HG02973 (cell line): ENCODE results near the gene TTC34.

Experiments used
- ATAC-seq: cut with Tn5 transposase; IDR thresholded peaks from one replicate; pipeline ENCODE4 v1.9.1; 2021; ENCODE audit warnings: moderate library complexity; ENCODE audit not compliant: unreplicated experiment

TTC34 gene

DNA sequence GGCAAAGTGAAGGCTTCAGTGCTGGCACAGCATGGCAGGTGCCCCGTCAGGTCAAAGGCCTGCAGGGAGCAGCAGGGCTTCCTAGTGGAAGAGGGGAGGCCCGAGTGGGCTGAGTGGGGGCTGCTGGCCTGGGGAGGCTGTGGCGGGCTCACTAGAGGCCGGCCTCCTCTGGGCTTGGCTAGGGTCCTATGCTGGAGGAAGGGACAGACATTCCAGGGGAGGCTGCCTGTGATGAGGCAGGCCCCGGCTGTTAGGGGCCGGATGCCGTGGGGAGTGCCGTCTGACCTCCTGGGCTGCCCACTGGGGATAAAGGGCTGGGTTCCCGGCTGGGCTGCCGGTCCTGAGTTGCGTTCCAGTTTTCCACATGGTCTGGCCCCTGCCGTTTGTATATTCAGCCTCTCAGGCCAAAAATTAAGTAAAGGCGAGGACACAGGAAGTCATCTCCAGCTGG is 193.8 kb downstream of the TTC34 start:
- ATAC-seq: no peak

DNA sequence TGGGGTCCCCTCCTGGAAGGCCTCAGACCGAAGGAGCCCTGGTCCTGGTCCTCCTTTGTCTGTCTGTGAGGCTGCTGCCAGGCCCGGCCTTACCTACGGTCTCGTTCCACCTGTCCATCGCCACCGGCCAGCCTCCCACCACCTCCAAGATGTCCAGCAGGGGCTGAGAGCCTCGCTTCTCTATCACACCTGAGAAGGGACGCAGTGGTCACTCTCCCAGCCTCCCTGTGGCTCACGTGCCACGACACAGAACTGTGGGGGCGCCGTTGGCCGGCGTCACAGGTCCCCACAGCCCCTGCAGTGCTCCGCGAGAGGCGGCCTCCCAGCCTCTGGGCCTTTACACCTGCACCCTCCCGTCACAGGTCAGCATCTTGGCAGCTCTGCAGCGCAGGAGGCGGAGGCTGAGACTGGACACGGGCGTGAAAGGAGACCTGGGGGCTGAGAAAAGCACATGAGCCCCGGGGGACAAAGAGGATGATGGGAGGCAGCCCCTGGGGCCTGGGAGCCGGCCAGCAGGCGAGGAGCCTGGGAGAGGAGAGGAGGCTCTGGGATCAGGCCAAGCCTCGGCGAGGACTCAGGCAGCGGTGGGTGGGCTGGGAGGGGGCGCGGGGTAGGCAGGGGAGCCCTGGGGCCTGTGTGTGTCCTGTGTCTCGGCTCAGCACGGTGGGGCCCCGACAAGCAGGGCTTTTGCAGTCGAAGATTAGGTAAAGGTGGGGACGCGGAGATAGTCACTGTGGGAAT is 194.4 kb downstream of the TTC34 start:
- no peak for ATAC-seq

DNA sequence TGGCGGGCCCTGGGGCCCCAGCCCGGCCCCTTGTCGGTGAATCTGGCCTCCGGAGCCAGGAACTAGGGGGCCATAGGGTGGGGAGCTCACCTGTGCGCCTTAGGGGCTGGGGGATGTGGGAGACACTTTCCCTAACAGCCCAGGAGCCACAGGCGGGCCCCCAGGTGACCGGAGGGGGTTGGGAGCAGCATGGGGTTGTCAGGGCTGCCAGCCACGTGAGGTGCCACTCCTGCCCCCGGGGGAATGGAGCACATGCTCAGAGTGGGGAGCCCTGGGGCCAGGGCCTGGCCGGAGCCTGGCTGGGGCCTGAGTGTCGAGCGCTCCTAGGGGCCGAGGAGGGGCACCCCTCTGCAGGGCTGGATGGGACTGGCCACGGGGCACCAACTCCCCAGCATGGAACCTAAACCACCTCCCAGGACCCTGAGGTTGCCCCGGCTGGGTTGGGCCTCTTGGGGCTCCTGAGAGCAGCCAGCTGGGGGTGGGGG is 195.1 kb downstream of the TTC34 start:
- ATAC-seq: no peak

DNA sequence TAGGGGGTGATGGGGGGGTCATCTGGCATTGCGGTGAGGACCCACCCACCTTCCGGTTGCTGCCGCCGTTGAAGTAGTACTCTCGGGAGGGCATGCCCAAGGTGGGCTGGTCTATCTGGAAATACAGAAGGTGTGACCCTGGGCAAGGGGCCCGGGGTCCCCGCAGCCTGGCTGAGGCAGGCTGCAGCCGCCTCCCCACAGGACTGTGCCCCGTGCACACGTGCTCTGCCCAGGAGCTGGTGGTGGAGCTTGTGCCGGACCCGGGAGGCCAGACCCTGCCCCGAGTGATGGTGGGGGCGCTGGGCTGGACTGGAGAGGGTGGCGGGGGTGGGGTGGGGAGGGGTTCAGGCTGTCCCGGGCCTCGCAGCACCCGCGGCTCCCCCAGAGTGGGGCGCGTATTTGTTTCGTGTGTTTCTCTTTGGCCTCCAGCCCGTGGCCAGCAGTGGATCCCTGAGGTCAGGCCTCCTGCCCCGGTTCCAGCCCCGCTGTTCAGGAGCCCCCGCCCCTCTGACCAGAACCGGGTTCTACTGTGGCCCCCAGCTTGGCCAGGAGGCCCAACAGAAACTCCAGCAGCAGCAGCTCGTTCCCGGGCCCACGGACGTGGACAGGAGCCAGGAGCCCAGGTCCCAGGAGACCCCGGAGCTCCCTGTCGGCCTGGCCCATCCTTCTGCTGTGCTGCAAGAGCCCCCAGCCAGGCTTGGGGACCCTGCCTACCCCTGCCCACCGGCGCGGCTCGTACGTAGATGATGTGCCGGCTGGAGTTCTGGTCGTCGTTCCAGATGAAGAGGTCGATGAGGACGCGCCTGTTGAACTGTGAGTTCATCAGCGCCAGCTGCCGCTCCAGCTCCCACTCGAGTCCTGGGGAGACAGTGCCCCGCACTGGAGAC is 195.7 kb downstream of the TTC34 start:
- ATAC-seq: no peak

DNA sequence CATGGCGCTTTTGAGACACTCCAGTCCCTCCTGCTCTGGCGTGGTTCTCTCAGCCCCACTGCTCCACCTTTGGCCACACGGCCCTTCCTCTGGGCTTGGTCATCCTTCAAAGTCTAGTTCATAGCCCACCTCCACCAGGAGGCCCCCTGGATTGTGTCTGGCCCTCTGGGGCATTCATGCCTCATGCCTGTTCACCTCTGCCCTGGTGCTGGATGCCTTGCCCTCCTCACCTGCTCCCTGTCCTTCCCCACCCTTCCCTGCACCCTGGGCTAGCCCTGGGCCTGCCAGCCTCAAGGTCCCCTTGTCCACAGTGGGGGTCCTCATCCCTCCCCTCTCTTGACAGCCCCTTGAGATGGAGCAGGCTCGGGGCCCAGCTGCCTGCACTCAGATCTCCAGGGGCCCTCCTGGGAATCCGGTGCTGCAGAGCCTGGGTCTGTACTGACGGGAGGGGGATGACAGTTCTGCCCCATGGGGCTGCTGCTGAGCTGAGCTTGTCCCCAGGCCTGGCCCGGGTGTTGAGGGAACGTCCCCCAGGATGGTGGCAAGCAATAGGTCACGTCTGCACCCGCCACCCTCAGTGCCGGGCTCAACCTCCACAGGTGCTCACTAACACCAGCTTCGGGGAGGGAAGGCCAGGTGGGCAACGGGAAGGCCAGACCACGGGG is 196.5 kb downstream of the TTC34 start:
- ATAC-seq: no peak

DNA sequence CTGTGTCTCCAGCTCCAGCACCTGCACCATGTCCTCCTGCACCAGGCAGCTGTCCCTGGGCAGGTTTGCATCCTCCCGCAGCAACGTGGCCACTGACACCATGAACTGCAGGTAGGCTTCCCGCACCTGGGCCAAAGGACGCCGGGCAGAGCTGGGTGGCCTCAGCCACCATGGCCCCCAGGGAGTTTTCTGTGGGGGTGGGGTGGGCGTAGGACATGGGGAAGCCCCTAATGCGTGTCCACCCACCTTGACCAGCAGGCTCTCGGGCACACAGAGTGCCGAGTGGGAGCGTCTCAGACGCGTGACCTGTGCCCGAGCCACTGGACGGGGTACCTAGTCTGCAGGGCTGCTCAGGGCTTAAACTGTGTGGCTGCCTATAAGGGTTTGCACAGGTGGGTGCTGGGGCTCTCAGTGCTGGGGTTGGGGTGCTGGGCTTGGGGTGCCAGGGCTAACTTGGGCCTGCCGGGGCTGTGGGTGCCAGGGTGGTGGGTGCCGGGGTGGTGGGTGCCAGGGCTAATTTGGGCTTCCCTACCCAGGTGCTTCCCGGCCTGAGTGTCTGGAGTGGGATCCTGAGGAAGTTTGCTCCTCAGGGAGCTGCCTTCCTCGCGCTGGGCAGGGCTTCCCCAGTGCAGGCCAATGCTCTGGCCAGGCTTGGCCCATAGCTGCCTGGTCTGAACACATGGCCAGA is 197.2 kb downstream of the TTC34 start:
- no peak for ATAC-seq

DNA sequence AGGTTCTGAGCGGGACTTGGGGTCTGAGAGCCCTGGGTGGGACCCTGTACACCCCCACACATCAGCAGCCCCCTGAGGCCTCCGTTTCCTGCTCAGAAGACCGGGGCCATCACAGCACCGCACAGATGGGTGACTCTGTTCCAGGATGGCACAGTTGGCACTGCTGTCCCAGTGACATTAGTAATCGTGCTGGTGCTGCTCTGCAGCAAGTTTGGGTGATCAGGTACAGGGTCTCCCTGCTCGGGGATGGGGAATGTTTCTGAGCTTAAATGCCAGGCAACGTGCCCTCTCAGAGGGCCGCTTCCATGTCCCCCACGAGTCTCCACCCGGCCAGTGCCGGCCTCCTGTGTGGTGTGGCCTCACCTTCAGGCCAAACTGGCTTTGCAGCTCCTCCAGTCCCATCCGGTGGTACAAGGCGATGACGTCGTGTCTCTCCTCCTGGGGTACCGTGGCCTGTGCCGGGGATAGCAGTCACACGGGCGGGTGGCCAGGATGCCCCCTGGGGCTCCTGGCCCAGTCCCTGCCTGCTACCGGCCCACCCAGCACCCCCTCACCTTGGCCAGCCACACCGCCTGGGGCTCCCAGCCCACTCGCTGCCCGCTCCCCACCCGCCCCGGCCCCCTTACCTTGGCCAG is 197.9 kb downstream of the TTC34 start:
- ATAC-seq: no peak

DNA sequence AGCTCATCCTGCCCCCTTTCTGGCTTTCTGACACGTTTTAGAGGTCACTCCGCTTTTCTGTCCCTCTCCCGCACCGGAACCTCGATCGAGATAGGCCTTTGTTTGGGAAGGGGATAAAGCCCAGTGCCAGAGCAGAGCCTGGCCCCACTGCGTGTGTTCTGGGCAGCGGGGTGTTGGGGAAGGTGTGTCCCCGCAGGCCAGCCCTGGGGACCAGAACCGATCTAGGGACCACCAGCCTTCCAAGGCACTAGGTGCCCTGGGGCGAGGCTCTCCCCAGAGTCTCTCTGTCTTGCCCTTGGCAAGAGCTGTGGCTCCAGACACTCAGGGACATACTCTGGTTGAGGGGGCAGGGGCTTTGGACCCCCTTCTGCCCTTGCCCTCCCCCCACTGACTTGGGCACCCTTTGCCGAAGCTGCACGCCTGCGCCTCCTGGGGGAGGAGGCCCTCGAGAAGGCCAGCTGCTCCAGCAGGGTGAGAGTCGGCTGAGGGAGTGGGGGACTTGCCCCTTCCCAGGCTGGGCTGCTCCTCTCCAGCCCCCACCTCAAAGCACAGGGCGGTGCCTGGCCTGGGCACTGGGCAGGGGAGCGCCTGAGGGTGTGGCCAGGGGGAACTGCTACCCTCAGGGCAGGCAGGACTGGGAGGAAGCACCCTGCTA is 198.5 kb downstream of the TTC34 start:
- ATAC-seq: no peak

DNA sequence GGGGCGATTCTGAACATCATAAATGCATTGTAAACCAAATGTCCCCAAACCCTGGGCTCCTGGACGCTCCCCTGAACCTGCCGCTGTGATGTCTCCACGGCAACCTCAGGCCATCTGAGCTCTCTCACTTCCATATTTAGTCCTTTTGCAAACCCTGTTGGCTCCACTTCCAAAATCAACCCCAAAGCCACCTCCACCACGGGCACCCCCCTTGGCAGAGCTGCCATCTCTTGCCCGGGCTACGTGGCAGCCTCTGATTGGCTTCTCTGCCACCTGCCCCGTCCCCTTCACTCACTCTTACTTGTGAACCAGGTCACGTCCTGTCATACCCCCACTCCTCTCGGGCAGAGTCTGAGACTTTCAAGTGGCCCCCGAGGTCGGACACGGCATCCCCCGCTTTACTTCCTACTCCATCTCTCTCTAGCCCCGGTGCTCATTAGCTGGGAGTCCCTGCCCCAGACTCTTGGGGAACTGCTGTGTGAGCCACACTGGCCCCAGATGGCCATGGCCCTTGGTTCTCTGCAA is 199.1 kb downstream of the TTC34 start:
- ATAC-seq: no peak

DNA sequence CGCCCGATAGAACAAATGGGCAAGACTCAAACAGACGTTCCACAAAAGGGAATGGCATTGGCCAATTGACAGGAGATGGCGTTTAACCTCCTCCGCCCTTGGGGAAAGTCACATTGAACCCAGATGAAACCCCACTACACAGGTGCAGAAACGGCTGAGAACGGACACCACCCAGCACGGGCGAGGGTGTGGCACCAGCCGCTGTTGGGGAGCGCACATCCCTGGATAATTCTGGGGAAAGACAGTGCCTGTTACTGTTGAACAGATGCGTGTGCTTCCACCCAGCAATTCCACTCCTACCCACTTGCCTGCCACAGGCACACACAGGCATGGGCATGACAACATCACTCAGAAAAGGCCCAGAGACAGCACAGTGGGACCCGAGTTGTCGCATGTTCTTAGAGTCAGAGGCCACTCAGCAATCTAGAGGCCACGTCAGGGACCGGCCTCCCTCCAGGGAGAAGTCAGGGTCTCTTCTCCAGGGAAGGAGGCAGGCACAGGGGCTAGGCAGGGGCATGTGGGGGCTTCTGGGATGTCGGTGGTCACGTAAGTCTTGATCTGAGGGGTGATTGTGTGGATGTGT is 199.7 kb downstream of the TTC34 start:
- no peak for ATAC-seq

DNA sequence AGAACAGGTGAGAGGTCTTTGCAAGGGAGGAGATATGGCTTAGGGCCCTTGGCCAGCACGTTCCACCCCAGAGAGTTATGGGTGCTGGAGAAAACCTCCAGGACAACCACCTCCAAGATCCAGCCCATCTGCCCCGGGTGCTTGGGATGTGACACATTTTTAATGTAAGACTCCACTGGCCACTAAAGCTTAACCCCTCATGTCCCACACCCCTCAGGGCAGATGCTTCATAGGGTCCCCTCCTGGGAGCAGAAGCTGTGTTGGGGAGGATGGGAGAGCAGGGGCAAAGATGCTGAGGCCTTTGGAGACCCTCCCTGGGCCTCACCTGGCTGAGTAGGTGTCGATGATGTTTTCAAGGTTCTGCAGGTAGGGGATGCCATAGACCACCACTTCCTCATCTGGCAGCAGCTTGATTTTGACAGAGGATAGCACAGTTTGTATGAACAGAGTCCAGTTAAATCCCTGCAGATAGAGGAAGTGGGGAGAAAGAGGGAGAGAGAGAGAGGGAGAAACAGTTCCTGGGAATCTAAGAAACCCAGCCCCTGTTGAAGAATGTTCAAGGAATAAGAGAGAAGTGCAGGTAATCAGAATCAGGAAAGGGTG is 203.1 kb downstream of the TTC34 start:
- no peak for ATAC-seq

DNA sequence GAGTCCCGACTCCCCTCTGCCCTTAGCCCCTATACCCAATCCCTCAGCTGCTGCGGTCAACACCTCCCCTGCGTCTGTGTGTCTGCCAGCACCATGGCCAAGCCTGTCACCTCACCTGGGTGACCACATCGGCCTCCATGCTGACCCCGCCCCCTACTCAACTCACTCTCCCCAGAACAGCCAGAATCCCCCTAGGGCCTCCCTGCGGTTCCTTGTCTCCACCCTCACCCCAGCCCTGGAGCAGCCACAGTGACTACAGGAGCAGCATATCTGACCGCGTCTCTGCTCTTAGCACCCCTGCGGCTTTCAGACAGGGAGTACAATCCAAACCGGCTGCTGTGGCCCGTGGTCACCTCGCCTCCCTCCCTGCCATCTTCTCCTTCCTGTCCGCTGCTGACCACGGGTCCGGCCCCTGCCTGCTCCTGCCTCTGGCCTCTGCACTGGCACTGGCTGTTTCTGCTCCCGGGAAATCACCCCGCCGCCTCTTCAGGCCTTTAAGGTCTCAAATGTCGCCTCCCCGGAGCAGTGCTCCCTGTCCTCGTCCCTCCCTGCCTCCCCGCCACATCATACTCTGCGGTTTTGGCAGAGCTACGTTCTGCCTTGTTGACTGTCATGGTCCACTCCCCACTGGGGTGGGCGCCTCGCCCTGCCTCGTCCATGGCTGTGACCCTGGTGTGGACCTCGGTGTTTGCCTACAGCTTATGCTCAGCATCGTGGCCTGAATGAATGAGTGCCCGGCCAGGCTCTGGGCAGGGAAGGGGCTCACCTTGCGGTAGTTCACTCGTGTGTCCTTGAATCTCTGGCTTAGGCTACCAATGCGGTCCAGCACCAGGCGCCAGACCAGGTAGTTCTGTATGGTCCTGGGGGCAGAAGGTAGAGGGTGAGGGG is 203.8 kb downstream of the TTC34 start:
- no peak for ATAC-seq

DNA sequence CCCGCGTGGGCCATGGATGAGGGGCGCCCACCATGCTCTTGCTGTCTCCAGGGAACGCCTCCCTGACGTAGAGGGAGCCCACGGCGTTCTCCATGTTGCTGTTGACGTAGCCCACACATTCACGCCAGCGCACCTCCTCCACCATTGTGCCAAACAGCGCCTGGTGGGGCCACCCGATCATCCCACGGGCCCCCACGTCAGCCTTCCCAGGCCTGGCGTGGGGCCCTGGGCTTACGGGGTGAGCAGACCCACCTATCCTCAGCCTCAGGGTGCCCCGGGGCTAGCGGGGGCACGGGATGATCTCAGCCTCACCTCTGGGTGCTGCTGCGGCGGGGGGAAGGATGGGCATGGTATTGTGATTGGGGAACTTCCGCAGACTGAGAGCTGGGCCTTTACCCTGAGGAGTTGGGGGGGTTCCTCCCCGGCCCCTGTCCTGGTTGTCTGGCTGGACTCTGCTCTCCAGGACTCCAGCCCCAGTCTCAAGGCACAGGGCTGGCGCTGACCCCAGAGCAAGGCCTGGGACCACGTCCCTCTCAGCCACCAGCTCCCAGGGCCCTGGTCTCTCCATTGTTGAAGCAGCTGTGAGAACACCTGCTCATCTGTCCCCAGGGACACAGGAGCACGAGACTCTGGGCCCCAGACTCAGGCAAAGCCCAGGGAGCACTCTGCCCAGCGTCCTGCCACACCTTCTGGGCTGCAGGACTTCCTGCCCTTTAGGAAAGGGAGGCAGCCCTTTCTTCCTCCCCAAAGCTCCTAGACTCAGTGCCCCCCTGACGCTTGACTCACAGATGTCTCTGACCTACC is 204.8 kb downstream of the TTC34 start:
- no peak for ATAC-seq

DNA sequence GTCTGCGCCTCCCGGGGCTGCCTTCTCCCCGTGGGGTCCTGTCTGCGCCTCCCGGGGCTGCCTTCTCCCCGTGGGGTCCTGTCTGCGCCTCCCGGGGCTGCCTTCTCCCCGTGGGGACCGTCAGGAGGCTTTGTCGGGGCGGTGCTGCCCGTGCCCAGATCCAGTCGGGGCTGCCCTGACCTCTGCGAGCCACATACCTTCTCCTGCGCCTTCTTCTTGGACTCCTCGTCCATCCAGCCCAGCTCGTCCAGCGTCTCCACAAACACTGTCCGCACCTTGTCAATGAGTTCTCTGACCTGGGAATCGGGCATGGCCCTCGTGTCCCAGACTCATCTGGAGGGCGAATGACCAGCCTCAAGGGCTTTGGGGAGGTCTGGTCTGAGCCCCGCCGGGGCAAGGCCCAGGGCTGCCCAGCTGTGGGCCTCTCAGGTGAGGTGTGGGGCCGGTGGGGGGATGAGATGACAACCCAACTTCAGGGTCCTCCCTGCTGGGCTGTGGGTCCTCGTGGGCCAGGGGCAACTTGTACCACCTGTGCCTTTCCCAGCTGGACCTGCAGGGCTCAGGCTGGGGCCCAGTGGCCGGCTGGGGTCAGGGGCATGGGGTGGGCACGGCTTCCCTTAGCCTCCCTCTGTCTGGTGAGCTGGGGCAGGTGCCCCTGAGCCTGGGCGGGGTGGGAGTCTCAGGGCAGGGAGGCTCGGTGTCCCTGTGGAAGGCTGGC is 205.5 kb downstream of the TTC34 start:
- ATAC-seq: no peak

DNA sequence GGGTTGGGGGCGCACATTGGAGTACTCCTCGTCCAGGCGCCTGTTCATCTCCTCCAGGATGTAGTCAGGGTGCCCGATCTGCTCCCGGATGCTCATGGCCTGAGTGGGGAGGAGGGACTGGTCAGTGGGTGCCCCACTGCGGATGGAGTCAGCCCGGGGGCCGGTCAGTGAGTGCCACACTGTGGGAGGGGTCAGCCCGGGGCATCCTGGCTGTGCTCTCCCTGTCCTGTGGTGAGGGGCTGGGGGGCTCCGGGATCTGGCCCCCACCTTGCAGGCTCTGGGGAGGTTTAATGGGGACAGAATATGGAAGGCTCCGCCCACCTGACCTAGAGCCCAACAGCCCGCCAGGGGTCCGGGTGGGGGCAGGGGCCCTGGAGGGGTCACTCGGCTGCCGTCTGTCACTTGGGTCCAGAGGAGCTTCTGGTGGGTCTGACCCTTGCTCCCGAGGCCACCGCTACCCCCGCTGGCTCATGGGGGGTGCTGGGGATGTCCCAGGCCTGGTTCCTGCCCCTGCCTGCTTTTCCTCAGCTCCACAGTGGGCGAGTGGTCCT is 206.2 kb downstream of the TTC34 start:
- ATAC-seq: no peak

DNA sequence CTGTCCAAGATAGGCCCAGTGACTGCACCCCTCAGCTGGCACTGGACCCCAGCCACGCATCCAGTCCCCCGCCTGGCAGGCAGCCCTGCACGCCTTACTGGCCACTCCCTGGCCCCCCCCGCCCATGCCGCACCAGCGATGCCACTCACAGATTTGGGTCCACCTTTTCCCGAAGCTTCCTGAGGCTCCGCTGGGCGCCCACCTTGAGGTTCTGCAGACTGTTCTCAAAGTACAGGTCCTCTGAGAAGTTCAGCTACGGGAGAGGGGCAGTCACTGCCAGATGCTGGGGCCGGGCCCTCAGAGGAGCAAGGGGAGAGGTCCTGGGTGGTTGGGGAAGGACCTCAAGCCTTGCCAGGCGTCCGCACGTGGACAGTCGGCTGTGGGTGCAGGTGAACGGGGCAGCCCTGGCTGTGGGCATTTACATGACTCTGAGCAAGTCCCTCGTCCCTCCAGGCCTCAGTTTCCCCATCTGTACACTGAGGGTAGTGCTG is 206.8 kb downstream of the TTC34 start:
- ATAC-seq: no peak
